Activated CD8-positive, alpha-beta memory T cell treated with anti-CD3 and anti-CD28 coated beads for 36 hours (primary cell): ENCODE data around the gene DLG4. TPM values are rescaled to one million over a fixed set of nuclear protein-coding genes. Genes with fewer than 3 reads are reported as not detected.

Source experiments
- CTCF ChIA-PET: fragments of 350-600 bp; sonication (Branson Sonifier 250); formaldehyde crosslinking; loops from one replicate; lab custom pipeline; 2021; ENCODE audit warnings: antibody characterized with exemption; lab: Charles Lee
- POLR2A ChIA-PET: fragments of 350-600 bp; sonication (Branson Sonifier 250); formaldehyde crosslinking; loops from one replicate; lab custom pipeline; 2021; ENCODE audit warnings: antibody characterized with exemption; lab: Charles Lee
- total RNA-seq, 2 experiments: library from RNA; stranded (reverse); gene quantifications; one replicate each; pipeline ENCODE4 v1.2.3, GENCODE V29; 2021

Gene DLG4
- total RNA-seq, 2 experiments from 2014 or later = 4.5 to 4.6 TPM

DNA sequence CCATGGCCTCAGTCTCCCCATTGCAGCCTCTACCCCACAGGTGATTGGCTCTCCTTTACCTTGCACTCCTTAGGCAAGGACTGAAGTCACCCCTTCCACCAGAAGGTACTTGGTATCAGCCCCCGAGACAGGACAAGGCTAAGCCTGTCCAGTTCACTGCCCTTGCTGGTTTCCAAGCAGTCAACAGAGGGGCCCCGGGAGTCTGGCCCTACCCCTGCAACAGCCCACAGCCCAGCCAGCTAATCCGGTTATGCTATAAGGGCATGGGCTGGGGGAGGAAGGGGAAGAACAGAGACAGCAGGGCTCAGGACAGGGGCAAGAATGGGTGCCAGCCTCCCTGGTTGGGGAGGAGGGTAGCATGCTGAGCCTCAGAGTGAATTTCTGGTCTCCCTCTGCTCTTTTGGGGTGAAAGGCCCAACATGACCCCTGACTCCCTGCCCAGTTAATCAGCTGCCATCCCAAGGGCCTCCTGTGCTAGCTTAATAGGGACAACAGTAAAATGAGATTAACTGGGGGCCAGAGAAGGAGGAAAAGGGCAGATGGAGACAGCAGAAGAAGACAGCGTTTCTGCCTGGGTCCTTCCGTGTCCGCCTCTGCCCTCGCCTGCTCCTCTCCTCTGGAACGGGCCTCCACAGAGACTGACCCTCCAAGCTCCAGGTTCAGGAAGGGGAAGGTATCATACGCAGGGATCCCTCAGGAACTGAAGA is 10.7 kb downstream of the DLG4 start:
- POLR2A ChIA-PET = no interaction called here
- CTCF ChIA-PET = no interaction called here

DNA sequence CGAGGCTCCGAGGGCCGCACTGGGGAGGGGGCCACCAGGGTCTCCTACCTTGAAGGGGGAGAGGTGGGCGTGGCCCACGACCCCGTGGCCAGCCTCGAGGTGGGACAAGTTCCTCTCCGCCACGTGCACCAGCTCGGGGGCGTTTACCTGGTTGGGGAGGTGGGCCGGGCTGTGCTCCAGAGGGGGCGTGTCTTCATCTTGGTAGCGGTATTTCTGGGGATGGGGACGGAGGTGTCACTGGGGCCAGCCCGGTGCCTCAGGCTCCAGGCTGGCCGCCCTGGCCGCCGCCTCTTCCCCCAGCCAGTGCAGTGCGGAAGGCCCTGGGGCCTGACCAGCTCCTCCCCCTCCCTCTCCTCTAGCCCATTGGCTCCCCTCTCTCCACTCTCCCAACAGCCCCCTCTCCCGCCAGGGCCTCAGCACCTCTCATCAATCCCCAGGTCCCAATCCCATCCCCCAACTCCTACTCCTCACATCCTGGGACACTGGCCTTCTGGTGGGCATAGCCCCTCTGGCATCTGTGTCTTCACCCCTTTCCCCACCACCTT is 11.5 kb downstream of the DLG4 start:
- POLR2A ChIA-PET = no interaction called here
- CTCF ChIA-PET = no interaction called here

DNA sequence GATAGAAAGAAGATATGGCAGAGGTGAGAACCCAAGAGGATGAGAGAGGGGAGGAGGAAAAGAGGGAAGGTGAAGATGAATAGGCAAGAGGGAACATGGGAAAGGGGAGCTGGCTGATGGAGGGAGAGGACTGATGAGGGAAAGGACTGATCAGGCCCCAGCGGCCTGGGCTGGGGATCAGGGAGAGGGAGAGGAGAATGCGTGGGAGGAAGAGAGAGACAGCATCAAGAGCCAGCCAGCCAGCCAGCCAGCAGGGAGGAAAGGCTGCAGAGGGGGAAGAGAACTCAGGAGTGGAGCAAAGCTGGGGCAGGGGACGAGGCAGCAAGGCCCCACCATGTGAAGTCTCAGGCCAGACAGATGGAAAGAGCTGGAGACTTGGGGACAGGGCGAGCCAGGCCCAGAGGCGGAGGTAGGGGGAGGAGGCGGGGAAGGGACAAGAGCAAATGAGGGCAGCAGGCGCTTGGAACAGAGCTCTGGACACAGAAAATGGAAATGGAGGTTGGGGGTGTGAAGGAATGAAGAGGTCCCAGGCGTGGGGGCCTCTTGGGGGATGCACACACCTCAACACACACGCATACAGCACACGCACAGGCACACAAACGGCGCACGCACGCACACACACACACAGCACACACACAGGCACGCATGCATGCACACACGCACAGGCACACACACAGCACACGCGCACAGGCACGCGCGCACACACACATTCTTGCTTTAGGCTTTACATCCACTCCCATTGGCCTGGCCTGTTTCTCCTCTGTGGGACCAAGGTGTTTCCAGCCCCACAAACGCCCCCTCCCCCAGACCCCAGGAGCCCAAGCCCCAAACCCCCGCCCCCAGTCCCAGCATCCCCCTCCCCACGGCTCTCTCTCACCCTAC is 12.3 kb downstream of the DLG4 start:
- POLR2A ChIA-PET = no interaction called here
- CTCF ChIA-PET = no interaction called here

DNA sequence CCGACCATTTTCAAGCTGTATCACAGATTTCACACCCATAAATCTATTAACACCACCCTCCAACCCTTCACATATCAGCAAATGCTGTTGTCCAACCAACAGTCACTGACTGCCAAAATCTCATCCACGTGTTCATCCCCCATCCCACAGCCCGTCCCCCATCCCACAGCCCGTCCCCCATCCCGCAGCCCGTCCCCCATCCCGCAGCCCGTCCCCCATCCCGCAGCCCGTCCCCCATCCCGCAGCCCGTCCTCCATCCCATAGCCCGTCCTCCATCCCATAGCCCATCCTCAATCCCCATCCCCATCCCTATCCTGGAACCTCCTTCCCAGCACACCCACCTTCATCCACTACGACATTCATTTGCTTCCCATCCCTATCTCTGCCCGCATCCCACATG is 14.1 kb downstream of the DLG4 start:
- CTCF ChIA-PET = interaction anchor here (1.5 kb wide), 1 partner anchor 9 kb away, joined by 3 read pairs; no protein-coding TSS in a partner anchor
- POLR2A ChIA-PET = no interaction called here

DNA sequence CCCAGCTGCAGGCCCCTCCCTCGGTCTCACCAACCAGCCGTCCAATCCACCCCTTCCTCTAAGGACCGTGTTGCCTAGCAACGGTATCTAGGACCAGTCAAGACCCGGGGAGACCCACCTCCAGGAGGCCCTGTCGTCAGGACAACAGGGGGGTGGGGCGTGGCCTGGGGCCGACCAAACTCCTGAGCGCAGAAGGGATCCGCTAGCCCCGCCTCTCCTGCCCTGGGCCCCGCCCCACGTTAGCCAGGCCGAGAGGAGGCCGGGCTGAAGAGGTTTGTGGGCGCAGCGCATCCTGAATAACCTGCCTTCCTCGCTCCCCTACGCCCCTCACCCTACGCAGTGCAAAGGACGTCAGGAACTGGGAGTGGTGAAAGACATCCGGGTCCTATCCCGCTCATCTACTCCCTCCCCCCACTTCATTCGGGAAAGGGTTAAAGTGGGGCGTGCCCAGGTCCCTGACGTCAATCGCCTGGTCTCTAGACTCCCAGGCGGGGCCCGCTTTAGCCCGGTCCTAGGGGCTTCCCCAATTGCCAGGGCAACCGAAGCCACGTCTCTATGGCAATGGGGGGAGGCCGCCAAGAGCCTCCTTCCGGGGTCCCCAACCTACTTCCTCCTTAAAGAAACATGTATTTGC is 14.7 kb downstream of the DLG4 start:
- ChIA-PET CTCF (interaction anchor here (0.6 to 1.5 kb wide), 2 partner anchors 9 to 79 kb away, joined by 3 read pairs; no protein-coding TSS in a partner anchor), POLR2A (no interaction called here)

DNA sequence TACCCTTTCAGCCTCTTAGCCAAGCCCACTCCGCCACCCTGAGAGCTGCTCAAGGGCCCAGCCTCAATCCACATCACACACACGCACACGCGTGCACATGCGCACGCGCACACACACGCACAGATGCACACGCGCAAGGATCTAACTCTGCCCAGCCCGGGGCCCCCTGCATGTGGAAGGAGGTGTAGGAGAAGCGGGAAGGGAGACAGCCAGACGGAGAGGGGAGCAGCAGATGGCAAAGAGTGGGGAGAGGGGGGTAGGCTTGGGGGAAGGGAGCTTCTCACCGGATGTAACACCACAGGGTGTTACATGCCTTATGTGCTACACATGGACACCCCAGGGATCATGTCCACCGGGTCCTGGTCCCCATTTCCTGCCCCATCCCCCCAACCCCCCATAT is 15.3 kb downstream of the DLG4 start:
- POLR2A ChIA-PET = interaction anchor here (0.6 kb wide), 1 partner anchor 34 kb away, joined by 3 read pairs; no protein-coding TSS in a partner anchor
- CTCF ChIA-PET = interaction anchor here (0.6 kb wide), 1 partner anchor 78 kb away, joined by 3 read pairs; no protein-coding TSS in a partner anchor

DNA sequence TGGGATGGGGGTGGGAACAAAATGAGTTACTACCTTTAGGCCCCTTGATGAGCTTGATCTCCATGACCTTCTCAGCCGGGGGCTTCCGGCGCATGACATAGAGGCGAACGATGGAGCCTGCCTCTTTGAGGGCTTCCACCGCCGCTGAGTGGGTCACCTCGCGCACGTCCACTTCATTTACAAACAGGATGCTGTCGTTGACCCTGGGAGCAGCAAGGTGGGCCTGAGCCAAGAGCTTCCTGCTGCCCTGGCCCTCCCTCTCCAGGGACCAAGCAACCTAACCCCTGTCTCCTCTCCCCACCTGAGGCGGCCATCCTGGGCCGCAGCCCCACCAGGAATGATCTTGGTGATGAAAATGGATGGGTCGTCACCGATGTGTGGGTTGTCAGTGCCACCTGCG is 16.2 kb downstream of the DLG4 start:
- CTCF ChIA-PET = interaction anchor here (1.1 kb wide), 1 partner anchor 10 kb away, joined by 4 read pairs; no protein-coding TSS in a partner anchor
- POLR2A ChIA-PET = no interaction called here

DNA sequence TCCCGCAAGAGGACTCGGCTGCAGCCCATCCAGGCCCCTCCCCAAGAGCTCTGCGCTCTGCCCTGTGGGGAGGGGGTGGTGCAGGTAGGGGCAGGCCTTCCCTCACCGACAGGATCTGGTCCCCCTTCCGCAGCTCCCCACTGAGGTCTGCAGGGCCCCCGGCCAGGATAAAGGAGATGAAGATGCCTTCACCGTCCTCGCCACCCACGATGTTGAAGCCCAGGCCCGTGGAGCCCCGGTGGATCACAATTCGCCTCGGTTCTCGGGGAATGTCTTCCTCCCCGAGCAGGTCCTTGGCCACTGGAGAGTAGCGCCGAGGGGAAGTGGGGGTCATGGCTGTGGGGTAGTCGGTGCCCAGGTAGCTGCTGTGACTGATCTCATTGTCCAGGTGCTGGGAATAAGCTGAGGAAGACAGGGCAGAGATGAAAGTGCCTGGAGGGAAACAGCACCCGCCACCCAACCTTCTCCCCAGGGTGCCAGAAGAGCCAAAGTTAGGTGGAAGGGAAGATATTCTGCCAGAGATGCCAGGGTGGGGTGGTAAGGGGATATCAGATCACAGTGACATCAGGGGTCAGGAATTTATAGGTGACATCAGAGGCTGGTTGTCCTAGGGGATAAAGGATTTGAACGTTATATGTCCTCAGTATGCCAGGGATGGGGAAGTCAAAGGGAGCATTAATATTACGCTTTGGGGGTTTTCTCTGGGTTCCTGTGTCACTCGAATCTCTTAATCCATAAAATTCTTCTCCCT is 22.8 kb downstream of the DLG4 start:
- CTCF ChIA-PET = no interaction called here
- POLR2A ChIA-PET = no interaction called here

DNA sequence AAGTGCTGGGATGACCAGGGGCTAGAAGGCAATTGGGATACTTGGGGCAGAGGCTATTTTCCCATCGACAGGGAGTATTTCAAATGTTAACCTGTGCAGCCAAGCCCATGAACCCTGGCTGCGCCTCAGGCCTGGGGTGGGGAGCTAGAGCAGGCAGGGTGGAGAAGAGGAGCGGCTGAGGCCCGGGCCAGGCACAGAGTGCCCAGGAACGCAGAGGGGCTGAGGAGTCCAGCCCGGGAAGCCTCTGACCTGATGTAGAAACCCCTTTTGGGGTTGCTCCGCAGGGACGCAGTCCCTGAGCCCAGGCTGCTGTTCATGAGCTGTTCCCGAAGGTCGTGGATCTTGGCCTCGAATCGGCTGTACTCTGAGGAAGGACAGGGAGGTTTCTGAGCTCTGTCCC is 23.7 kb downstream of the DLG4 start:
- CTCF ChIA-PET = no interaction called here
- POLR2A ChIA-PET = interaction anchor here (0.5 kb wide), 1 partner anchor 18 kb away, joined by 3 read pairs; no protein-coding TSS in a partner anchor

DNA sequence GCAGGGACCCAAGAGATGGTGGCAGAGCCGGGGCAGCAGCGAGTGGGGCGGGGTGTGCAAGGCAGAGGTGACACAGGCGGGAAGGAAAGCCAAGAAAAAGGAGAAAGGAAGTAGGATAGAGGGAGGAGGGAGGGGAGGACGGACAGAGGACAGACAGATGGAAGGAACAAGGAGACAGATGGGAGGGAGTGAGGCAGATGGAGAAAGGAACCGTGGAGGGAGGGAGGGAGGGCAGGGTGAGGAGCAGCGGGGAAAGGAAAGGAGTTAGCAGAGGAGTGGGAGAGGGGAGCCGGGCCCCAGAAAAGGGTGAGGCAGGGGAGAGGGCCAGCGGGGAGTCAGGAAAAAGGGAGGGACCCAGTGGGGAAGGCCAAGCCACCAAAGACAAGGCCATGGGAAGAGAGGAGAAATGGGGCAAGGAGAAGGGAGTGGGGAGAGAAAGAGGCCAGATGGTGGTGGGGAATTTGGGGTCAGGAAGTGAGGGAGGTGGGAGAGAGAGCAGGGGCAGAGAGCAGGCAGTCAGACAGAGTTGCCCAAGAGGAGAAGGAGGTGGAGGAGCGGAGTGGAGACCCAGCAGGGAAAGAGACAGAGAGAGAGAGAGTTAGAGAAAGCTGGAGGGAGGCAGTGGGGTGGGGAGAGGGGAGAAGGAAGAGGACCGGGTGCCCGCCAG is 27.2 kb downstream of the DLG4 start:
- ChIA-PET POLR2A (no interaction called here), CTCF (interaction anchor here (1.6 kb wide), 1 partner anchor 11 kb away, joined by 4 read pairs; no protein-coding TSS in a partner anchor)

DNA sequence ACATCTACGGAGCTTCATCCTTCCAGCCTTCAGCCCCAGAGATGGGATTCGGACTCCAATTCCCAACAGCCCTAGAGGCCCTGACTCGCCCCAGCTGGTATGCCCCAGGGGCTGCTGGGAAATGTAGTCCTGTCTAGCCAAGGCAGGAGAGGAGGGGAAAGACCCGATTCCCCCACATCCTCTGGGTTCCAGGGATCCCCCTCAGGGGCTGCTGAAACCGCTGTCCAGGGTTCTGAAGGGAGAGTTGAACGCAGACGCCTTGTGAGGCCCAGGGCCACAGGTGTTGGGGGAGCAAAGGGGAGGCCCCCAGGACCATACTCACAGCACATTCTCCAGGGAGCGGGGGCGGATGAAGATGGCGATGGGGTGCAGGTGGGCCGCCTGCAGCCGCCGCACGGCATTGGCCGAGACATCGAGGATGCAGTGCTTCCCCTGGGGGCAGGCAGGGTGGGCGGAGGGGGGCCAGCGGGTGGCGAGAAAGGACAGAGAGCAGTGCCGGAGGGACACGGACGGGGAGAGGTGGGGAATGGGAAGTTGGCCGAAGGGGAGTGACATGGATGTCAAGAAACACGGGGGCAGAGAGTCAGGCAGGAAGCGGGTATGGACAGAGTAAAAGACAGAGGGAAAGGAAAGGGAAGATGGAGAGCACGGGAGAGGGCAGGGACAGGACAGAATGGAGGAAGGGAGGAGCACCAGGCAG is 27.9 kb downstream of the DLG4 start:
- POLR2A ChIA-PET = interaction anchor here (0.6 kb wide), 1 partner anchor 150 kb away, joined by 5 read pairs; no protein-coding TSS in a partner anchor
- CTCF ChIA-PET = interaction anchor here (0.7 to 0.9 kb wide), 2 partner anchors 180 to 358 kb away, joined by 3 to 4 read pairs; no protein-coding TSS in a partner anchor

DNA sequence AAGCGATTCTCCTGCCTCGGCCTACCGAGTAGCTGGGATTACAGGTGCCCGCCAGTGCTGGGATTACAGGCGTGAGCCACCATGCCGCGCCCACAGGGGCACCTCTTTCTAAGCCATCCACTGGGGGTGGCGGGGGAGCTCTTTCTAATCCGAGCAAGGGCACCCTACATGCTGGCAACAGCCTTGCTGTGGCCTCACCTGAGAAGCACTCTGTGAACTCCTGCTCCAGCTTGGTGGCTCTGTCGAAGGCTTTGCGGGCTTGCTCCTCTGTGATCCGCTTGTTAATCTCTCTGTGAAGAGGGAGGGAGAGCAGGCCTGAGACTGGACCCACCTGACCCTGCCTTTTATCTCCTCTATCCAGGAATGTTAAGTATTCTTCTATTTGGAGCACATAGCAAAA is 28.6 kb downstream of the DLG4 start:
- CTCF ChIA-PET = interaction anchor here (0.7 to 0.9 kb wide), 2 partner anchors 179 to 358 kb away, joined by 3 to 4 read pairs; no protein-coding TSS in a partner anchor
- POLR2A ChIA-PET = interaction anchor here (0.6 kb wide), 1 partner anchor 149 kb away, joined by 5 read pairs; no protein-coding TSS in a partner anchor

DNA sequence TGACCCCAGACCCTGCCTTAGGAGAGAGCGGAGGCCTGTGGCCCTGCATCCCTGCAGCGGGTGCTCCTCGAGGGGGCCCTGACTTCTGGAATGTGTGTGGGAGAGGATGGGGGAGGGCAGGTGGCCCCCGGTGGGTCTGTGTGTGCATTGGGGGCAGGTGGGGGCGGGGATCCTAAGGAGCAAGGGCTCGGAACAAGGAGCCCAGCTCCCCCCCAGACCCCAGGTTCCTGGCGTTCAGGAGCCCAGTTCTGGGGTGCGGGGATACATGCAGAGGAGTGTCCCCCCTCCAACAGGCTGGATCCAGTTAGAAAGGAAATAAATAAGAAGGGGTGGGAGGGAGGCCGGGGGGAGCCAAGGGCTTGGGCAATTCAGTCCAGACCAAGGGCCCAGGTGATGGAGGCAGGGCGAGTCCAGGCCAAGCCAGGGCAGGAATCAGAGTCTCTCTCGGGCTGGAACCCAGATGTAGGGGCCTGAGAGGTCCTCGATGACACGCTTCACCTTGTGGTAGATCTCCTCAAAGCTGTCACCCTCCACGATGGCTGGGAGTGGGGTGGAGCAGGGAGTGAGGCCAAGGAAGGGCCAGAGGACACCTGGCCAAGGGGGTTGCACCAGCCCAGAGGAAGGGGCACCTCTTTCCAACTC is 29.2 kb downstream of the DLG4 start:
- CTCF ChIA-PET = no interaction called here
- POLR2A ChIA-PET = no interaction called here

DNA sequence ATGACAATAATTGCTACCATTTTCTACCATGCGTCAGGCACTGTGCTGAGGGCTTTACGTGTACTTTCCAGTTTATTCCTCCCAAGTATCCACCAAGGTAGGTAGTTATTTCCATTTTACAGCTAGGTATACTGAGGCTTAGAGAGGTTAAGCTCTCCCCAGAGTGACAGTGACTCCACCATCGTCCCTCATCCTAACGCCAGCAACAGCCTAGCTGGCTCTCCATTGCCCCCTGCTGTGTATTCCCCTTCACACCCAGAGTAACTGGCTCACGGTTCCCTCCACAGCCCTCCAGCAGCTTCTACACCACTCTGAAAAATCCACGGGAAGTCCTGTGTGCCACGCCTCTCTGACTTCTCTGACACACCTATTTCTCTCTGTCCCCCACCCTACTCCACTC is 33.4 kb downstream of the DLG4 start:
- ChIA-PET CTCF (interaction anchor here (0.9 kb wide), 1 partner anchor 12 kb away, joined by 3 read pairs; no protein-coding TSS in a partner anchor), POLR2A (no interaction called here)

DNA sequence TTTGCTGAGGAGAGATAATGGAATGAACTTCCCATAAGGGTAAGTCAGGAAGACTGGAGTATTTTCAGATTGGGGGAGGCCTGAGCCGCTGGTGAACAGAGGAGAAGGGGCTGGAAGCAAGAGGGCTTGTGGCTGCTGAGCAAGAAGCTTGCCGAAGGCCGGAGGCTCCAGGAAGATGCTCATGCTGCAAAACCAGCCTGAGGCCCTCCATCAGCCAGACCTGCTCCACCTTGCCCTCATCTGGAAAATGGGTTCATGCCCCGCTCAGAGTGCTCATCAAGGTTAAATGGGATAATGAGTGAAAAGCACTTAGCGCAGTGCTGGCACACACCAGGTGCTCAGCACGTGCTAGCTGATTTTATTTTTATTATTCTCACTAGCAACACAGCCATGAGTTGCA is 35.0 kb downstream of the DLG4 start:
- ChIA-PET POLR2A (interaction anchor here (0.7 kb wide), 1 partner anchor 139 kb away, joined by 3 read pairs; no protein-coding TSS in a partner anchor), CTCF (interaction anchor here (1.1 kb wide), 1 partner anchor 16 kb away, joined by 3 read pairs; no protein-coding TSS in a partner anchor)

DNA sequence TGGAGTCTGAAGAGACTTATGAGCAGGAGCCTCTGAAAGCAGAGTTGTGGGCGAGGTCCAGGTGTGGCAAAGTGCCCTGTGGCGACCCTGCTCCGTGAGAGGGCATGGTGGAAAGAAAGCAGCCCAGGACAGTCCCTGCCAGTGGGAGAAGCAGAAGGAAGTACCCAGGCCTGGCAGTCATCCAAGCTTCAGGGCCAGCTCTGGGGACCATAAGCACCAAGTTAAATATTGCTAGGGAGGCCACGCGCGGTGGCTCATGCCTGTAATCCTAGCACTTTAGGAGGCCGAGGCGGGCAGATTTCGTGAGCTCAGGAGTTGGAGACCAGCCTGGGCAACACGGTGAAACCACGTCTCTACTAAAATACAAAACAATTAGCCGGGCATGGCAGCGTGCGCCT is 35.5 kb downstream of the DLG4 start:
- POLR2A ChIA-PET = interaction anchor here (0.7 kb wide), 1 partner anchor 138 kb away, joined by 3 read pairs; no protein-coding TSS in a partner anchor
- CTCF ChIA-PET = no interaction called here
